ENCODE data around the gene SKAP2.

DNA sequence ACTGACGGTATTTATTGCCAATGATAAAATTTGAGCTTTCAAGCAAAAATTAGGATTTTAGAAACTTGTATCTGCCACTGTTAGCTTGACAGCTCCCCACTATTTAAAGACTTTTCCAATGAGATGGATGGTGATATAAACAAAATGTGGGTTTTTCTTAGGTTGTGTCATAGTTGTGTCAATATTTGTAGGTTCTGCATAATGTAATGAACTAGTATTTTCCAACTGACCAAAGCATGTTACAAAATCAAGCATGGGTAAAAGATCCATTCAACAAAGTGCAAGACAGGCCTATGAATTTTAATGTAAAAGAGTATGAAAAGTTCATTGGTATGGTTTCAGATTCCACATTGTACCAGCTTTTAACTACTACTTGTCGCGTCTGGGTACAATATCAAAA lies 165.6 kb downstream of the SKAP2 start:
- TF ChIP-seq CTCF (IDR thresholded peaks at IDR 0.05) (no peak), TP53 (CRISPR knock-in tag; IDR thresholded peaks at IDR 0.05) (no peak), MAFK (IDR thresholded peaks at IDR 0.05; ENCODE audit: partially characterized antibody) (no peak), CEBPB (IDR thresholded peaks at IDR 0.05) (no peak), EP300 (IDR thresholded peaks at IDR 0.05) (no peak), POLR2A (IDR thresholded peaks at IDR 0.05; ENCODE audit: low read length) (no peak)

Data from A549 (cell line).